AG08395 (cell line): ENCODE results near the gene GABBR2.
A peak's percentile ranks its signal among the peaks of the same experiment; 100 is the strongest.
"Not testable (repeated sequence)": the region's sequence is repeated elsewhere in the genome, so short reads cannot be mapped to it uniquely, and the experiment has no call there.

ENCODE experiments used
- DNase-seq: peaks from one replicate; pipeline ENCODE4 v3.0.0; 2012; ENCODE audit warnings: mixed read lengths, low spot score

The GABBR2 gene

DNA sequence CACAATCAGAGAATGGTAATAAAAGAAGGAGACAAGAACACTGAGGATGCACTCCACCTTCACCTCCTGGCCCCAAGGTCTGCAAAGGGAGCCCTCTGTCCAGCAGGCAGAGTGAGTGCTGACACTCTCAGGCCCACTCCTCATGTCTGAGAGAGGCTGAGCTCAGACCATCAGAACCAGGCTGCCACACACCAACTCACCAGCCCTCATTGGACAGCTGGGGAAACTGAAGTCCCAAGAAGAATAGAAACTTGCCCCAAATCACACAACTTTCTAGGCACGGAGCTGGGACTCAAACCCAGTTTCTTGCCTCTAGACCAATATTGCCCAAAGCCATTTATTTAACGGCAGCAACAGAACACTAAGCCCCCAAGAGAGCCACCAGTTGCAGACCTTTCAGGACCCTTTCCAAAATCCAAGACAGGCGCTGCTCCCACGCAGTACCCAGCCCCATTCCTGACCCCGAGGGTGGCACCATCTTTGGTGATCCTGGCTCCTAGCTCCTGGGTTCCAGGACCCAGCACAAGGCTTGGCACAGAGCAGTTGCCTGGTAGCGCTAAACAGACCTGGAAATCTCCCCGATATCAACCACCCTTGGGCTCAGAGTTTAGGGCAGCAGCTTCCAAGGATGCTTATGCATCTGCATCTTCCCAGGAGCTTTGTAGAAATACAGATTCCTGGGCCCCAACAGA, 192.4 kb downstream of the GABBR2 start:
- DNase-seq, result no peak

DNA sequence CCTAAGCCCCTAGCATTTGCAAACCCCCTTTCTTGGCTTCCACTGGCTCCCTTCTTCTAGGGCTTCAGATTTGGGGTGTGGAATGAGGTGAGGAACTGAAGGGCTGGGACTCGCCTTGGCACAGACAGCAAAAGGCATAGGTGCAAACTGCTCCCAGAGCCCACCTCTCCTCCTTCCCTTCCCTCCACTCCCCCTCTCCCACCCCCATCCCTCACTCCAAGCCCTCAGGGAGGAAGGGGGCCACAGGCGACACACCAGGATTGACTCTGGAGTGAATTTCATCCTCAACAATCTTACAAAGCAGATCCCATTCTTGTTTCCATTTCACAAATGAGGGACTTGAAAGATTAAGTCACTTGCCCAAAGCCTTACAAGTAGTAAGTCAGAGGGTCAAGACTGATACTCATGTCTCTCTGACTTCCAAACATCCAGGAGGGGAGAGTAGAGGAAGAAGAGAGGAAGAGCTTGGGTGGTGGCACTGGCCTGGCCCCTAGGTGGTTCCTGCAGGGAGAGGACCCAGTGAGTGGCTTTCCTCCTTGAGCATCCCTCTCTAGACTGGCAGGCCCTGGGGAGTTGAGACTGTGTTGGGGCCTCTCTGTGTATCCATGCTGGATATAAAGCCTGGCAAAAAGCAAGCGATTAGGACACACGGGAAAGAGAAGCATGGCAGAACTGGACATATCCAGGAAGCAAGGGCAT, 193.1 kb downstream of the GABBR2 start:
- DNase-seq, result no peak

DNA sequence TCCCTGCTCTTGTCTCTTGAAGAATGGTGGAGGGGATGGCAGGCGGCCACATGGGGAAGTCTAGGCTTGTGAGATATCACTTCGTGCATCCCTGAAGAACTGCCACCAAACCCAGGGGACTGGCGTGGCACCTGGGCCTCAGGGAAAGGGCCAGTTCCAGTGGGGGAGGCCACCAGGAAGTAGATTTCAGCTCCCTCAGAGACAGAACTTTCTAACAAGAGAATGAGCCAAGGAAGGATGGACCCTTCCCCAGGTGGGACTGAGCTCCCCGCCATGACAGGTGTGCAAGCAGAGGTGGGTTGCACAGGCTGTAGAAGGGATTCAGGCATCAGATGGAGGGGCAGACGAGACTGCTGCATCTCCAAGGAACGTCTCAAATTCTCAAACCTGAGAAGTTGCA, 193.9 kb downstream of the GABBR2 start:
- DNase-seq, result no peak

GRCh38 chr9:98508217-98508919, 200.4 kb downstream of the GABBR2 start:
- not testable (repeated sequence) for DNase-seq

DNA sequence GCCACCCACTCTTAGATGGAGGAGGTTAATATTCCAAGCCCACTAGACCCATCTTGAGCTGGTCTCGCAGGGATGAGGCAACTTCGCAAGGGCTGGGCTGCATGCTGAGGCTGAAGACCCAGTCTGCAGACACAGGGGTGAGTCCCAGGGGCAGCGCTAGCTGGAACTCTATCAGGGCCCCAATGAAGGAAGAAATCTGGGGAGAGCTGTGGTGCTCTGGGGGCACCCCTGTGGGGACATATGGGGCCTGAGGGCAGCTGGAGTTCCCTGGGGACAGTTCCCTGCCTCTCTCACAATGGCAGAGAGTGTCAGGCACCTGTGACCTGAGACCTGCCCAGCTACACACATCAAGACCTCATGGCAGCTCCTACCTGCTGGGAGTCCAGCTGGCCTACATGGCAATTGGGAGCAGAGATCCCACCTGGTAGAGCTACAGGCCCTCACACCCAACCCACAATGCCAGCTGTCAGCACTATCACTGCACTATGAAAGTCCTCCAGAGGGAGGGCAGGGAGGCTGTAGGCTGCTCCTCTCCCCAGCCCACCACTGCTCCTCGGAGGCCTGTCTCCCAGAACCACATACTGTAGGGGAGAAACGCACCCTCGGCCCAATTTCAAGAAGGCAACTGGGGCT, 202.2 kb downstream of the GABBR2 start:
- DNase-seq, result no peak

DNA sequence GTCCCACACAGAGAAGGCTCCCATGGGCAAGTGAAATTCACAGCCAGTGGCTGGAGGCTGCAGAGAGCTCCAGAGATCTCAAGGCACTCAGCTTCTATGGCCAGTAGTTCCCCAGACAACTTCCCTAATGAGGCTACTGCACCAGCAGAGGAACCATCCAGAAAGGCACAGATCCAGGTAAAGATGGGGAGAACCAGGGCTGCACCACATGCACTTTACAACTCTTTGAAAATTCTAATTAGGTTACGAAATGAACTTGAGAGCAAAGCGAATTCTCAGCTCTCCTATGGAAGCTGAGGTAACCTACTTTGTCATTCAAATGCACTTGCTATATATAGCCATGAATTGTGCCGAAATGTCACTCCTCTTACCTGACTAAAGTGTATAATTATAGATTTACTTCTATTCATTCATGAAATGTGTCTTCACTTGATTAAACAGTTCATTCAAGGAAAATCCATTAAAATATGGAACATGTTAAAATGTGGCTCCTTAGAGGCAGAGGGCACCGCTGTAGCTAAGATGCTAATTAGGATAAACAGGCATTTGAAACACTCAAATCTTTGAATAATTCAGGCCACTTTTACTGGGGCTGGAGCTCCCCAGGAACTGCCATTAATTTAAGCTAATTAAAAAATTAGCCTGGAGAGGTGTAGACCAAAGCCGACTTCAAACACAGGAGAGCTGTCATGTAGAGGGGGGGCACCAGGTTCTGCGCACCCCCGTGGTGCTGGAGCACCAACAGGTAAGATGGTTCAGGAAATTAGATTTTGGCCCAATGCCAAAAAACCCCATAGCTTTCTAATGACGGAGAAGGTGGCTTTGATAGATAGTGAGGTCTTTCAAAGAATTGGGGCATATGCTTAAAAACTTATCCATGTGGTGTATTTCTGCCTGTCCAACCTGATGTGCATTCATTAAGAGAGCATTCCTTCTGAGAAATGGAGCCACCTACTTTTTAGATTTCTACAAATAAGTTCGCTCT, 204.1 kb downstream of the GABBR2 start:
- no peak for DNase-seq

- no peak for DNase-seq
These were observed 204.9 kb downstream of the GABBR2 start for GRCh38 chr9:98503867-98504266.

DNA sequence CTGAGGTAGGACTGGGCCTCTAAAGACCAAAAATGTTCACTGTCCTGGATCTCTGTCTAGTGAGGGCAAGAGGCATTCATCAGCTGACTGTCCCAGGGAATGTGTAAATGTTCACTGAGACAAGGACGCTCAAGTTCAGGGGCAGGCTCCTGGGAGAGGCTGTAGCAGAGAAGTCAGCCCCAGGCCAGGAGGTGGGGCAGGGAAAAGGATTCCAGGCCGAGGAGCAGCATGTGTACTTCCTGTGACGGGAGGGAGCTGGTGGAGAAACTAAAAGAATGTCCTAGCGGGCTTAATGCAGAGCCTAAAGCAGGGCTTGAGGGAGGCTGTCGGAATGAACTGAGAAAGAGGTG, 205.8 kb downstream of the GABBR2 start:
- DNase-seq, result peak; percentile 78

- peak; percentile 83 for DNase-seq
These were observed 206.3 kb downstream of the GABBR2 start for GRCh38 chr9:98502311-98502975.

- no peak for DNase-seq
These were observed 206.9 kb downstream of the GABBR2 start for GRCh38 chr9:98501819-98502218.

GRCh38 chr9:98501259-98501658, 207.5 kb downstream of the GABBR2 start:
- DNase-seq, result not testable (repeated sequence)

- DNase-seq, result no peak
These were observed 208.3 kb downstream of the GABBR2 start for GRCh38 chr9:98500337-98500919.

GRCh38 chr9:98495530-98495929, 213.2 kb downstream of the GABBR2 start:
- DNase-seq, result no peak

DNA sequence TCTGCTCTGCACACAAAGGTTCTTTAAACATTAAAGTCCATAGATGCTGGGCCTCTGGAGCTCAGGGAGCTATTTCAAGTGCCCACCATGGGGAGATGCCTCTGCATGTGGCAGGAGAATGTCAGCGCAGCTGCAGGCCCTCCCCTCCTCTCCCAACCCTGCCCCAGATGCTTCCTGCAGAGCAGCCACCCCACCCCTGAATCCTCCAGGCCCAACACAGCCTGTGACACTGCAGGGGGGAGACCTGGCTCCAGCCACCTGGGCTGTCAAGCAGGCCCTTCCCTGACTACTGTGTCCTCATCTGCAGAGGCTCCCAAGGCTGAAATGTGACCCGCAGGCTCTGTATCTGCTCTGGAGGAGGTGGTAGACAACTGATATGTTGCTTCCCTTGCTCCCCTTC, 213.9 kb downstream of the GABBR2 start:
- no peak for DNase-seq

DNA sequence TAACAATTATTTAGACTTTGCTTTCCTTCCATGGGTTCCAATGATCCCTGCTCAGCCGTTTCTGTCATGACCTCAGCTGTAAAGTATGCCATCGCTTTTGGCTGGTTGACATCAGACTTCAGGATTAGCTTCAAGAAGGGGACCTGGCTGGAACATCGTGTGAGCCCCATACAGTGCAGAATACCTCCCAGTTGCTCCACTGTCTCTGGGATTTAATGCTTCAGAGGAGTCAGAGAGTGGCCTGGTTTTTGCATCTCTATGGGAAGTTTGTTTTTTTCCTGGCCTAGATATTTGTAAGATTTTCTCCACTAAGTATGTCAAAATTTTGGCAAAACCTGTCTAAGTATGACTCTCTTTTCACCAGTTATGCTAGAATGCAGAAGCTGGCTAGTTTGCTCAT, 216.9 kb downstream of the GABBR2 start:
- DNase-seq, result peak; percentile 57

- no peak for DNase-seq
These were observed 217.5 kb downstream of the GABBR2 start for GRCh38 chr9:98491231-98491651.

DNA sequence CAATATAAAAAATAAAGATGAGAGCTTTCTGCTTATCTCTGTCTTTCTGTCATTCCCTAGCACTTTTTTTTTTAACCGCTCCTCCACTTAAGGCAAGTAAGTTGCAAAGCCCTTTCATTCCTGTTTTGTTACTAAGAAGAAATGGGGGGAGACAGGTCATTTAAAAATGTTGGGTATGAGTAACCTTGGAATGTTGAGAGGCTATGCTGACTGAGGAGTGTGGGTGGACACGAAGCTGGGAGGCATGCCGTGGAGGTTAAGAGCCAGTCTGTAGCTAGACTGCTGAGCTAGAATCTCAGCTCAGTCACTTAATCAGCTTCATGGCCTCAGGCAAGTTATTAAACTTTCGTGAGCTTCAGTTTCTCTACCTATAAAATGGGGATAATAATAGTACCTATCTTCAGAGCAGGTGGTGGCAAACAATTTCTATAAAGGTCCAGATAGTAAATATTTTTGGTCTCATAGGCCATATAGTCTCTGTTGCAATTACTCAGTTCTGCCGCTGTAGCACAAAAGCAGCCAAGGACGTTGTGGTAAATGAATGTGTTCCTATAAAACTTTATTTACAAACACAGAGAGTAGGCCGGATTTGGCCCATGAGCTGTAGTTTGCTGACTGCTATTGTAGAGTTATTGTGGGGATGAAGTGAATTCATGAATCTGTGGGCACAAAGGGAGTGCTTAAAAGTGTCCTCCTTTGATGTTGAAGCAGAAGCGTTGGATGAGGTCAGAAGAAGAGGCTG, 220.0 kb downstream of the GABBR2 start:
- DNase-seq, result peak; percentile 95

DNA sequence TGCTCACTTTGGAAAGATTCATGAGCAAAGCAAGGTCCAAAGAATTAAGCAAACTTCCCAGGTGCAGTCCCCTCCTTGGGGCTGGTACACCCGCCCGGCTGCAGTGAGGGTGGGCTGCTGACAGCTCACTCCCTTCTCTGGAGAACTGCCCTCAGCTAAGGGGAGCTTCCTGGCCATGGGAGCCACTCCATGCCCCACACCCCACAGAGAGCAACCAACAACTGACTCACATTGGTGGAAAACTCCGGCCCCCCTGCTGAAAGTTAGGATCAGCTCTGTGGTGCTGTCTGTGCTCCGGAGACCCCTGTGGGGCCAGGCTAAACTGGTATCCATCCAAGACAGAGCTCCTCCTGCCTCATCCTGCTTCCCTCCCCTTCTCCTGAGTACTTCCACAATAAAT, 223.0 kb downstream of the GABBR2 start:
- DNase-seq, result no peak

GRCh38 chr9:98484162-98484561, 224.6 kb downstream of the GABBR2 start:
- peak; percentile 49 for DNase-seq

DNA sequence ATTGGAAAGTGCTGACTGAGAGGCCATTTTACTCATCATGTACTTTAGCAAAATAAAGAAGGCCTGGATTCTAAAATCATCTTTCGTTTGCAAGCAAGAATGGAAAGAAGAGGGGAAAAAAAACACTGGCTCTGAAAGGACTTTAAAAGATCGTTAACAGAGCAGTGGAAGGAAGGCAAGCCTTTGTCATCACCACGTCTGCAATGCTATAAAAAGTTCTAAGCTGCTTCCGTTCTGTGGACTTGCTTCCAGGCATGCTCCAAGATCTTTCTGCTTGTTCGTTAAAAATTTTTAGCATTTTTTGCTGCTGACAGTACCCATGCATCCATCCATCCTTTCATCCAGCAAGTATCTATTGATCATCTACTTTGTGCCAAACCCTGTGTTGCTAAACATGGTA, 226.5 kb downstream of the GABBR2 start:
- DNase-seq, result peak; percentile 63
